Left renal pelvis (tissue), 4 donors: Measurements from ENCODE around the gene HELT. TPM values are rescaled to one million over a fixed set of nuclear protein-coding genes. Genes with fewer than 3 reads are reported as not detected.

ENCODE experiments used
- DNase-seq, 4 donors: peaks; one replicate each; pipeline ENCODE4 v3.0.0-alpha.2; 2013; ENCODE audit warnings: low read depth in 4 of 4, low spot score in 3 of 4
- polyA plus RNA-seq, 4 donors: library from polyadenylated mRNA; unstranded; fragments of 120-200 nt; gene quantifications; one replicate each; pipeline ENCODE4 v1.2.1, GENCODE V29; 2013; ENCODE audit not compliant: insufficient read length in 4 of 4

Gene HELT
- polyA plus RNA-seq, 4 donors = not detected

DNA sequence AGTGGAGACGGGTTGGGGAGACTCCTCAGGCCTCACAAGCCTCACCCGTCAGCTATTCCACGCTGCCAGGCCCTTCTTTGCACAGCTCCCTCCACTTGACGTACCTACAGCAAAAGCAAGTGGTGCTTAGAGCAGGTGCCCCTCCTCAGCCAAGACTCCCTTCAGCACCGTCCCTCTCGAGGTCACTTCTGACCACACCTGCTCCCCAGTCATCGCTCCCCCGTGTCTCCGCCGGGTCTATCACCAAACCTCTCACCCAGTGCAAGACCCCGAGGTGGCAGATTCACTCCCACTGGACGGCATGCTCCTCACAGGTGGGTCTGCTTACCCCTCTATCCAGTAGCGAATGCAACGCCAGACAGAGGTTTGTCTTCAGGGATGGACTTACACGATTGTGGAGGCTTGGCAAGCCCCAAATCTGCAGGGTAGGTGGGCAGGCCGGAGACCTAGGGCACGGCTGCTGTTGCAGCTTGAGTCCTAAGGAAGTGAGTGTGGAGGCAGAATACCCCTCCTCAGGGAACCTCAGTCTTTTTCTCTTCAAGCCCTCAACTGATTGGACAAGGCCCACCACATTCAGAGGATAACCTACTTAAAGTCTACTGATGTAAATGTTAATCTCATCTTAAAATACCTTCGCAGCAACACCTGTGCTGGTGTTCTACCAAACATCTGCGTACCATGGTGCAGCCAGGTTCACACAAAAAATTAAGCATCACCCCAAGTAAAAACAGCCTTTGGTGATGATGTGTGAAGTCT lies 14.5 kb upstream of the HELT start:
- no peak for DNase-seq

DNA sequence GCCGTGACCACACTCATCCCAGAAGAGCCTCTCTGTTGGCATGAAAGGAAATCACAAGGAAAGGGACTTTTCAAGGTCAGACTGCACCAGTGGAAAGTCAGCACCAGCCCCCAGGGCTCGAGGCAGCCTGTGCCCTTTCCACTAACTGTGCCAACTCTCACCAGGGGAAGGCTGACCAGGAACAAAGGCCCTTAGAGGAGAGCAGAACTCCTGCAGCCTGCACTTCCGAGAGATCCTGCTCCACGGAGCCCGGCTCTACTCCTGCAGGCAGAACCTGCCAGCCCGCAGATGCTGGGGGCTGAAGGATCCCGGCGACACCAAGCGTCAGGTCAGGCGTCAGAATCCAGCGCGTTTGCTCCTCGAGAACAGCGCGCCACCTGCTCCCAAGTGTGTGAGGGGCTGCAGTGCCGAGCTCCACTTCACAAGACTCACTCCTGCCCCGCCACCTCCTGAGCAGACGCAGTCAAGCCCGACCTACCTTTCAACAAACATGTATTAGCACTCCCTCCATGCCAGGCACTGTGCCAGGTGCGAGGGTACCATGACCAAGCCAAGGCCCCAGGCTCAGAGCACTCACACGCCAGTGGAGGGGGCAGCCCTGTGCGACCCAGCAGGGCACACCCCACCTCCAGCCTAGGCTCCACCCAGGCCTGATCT lies 13.6 kb upstream of the HELT start:
- DNase-seq = peak in 3 of 4 donors; percentile 49 to 65 (median 60)

DNA sequence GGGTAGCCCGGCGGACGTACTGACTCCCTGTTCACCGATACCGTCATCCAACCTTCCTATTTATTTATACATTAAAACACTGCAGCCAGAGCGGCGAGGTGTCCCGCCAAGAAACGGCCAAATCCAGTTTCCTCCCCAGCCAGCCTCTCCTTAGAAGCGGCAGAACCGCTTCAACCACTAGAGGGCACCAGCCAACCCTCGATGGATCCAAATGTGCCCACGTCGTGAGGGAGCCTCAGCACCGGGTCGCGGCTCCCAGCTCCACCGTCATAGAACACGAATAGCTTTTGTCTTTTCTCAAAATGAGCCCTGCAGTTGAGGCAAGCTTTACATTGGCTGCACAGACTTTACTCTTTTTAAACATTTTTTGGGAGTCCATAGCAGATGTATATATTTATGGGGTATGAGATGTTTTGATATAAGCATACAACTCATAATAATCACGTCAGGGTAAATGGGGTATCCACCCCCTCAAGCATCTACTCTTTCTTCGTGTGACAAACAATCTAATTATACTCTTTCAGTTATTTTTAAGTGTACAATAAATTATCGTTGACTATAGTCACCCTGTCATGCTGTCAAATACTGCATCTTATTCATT lies 13.0 kb upstream of the HELT start:
- DNase-seq = peak; percentile 59 to 80 (median 68)

DNA sequence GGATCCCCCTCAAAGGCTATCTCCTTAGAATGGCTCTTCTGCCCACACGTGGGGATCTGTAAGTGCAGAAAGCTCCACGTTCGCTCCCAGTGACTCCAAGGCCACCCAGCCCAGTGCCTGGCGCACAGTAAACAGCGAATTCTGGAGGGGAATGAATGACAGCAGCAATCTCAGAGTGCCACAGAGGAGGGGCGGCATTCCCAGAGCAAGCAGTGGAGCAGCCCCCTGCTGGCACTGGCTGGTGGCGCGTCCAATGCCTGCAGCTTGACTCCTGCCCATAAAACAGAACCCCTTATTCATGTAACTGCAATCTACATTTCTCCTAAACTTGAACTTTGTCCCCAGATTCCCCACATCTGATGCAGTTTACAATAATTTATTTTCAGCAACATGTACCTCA lies 6.9 kb upstream of the HELT start:
- no peak for DNase-seq

DNA sequence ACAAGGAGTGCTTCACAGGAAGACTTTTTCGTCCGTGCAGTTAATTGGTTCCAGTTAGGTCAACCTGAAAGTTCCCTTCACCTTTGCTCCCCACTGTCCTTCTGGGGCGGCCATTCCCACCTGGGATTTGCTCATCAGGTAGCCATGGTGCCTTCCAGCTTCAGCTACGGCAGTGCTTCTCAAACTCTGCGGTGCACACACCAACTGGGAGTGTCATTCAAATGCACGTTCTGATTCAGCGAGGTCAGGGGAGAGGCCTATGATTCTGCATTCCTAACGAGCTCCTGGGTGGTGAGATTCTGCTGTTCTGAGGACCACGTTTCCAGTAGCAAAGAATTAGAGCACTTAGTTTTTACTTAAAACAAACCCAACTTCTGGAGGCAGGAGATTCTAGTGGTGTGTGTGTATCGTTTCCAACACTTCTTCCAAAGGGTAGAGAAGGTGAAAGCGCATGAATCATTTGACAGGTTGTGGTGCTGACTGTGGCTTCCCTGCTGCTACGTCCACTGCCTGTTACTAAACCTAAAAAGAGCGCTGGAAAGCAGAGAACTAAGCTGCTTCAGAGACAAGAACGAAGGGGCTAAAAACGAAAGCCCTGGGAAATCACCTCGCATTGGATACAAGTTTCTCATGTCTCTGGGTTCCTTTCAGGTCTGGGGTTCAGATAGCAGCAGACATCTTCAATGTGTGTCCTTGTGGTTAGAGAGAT lies 4.7 kb upstream of the HELT start:
- no peak for DNase-seq

DNA sequence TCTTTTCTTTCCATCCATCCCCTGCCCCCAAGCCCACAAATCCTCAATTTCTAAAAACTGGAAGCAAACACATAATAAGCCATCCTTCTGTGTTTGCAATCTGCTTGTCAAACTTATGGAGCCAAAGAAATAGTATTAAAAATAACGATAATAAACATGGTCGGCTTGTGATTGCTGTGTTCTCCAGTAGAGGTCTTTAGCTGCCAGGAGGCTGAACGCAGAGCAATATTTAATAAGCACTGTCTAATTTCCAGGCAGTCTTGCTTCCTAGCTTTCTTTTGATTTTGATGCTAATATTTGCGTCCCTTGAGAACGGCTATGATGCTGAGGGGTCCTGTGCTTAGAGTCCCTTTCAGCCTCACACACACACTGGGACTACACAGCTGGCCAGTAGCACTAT lies 3.2 kb upstream of the HELT start:
- no peak for DNase-seq

DNA sequence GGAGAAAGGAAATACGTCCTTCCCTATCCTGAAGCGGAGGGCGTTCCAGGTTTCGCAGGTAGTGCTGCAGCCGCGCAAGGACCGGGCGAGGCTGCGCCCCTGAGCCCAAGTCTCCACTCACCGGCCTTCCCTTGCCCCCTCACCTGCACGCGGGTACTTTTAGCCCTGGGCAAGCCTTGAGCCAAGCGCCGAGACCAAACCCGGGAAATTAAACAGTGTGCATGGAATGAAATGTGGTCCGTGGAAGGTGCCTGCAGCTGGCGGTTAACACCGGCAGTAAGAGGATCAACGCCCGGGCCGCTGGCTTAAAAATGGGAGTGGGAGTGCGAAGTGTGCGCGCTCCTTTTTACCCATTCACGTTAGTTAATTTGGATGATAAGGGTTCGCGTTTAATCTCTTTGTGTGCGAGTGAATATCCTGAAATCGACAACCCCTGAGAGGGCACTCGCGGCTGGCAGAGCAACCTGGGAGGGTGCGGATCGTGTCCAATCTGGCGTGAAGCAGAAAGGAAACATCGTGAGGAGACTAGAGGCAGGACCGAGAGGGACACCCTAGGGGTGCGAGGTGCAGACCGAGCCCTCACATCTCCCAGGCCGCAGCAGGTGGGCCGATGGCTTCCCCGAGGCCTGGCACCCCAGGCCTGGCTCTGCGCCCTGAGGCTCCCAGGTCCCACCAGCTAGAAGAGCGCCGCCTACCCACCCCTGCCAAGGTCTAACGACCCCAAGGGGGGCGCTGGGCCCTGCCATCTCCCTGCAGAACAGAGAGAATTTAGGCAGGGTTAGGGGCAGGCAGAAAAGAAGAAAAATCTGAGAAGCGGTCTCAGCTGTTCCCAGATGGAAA lies 2.0 kb upstream of the HELT start:
- no peak for DNase-seq

DNA sequence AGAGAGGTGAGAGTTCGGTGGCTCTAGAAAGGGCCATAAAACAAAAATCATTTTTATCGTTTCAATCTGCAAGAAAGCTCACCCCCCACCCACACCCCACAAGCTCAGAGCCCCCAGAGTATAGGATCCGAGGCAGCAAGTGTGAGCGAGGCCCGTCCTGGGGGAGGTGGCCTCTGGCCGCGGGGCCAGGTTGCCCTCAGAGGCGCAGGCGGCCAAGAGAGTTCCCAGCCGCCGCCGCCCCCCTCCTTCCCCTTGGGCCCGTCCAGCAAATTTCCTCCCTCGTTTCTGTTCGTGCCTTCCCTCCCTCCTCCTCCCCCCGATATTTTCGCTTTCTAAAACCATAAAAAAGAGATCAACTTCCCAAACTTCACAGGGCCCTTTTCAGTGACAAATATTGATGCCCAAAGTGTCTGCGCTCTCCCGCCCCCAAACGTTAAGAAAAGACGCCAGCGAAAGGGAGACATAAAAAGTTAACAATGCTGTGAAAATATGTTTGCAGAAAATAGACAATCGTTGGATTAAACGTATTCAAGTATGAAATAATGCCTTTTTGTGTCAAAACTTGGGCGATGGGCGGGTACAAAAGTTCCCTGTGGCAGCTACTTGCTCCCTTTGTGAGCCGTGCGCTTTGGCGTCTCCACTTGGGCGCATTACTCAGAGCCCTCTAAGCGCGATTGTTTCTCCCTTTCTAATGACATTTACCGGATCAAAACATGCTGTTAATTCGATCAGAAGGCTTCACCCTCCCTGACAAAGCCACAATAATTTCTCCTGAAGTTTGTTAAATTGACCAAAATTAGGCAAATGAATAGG lies 1.1 kb upstream of the HELT start:
- no peak for DNase-seq

DNA sequence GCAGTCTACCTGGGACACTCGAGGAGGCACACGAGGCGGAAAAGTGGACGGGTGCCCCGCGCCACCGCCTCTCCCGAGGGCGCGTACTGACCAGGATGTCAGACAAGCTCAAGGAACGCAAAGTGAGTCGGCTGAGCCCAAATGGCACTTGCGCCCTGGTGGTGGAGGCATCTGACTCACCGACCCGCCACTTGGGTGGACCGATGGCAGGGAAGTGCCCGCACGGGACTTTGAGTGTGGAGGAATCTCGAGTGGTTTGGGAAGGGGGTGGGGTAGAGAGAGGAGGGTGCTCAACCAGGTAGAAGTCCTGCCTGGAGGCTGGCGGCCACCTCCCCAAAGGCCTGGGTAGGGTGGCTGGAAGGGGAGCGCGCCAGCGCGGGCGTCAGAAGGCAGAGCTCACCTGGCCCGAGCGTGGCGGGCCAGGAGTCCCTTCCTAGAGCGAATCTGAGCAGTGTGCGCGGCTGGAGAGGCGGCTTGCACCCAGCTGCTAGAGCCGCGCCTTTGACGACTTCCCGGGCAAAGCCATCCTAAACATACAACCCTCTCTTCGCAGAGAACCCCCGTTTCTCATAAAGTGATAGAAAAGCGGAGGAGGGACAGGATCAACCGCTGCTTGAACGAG lies 655 bp downstream of the HELT start:
- DNase-seq = no peak

DNA sequence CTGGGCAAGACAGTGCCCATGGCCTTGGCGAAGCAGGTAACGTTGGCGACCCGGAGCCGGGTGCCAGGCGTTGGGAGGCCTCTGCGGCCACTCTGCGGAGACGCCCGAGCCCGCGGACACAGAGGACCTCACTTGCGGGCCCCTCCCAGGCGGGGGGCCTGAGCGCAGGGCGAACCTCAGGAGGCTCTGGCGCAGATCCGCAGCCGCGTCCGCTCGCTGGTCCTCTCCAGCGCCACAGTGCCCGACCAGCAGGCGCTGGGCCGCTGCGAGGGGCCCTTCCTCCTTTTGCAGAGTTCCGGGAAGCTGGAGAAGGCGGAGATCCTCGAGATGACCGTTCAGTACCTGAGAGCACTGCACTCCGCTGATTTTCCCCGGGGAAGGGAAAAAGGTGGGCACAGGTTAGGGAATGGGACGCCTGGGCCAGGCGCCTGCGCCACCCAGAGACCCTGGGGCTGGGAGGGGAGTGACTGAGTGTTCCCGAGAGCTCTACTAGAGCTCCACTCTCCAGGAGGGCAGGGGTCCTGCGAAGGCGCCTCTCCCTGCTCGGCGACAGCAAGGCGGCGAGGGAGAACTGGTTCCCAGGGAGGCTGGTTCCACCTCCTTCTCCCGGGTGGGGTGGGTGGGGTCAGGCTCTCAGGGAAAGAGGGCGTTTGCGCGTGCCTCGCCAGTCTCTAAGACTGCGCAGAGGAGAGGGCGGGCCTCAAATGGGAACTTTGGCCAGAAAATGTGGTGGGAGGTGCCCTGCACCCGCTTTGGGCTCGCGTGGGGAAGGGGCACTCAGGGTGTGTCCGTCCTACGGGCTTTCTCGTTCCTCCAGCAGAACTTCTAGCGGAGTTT lies 1.4 kb downstream of the HELT start:
- DNase-seq = no peak

DNA sequence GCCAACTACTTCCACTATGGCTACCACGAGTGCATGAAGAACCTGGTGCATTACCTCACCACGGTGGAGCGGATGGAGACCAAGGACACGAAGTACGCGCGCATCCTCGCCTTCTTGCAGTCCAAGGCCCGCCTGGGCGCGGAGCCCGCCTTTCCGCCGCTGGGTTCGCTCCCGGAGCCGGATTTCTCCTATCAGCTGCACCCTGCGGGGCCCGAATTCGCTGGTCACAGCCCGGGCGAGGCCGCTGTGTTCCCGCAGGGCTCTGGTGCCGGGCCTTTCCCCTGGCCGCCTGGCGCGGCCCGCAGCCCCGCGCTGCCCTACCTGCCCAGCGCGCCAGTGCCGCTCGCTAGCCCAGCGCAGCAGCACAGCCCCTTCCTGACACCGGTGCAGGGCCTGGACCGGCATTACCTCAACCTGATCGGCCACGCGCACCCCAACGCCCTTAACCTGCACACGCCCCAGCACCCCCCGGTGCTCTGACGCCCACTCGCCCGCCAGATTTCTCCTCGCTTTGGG lies 2.1 kb downstream of the HELT start:
- DNase-seq = no peak

DNA sequence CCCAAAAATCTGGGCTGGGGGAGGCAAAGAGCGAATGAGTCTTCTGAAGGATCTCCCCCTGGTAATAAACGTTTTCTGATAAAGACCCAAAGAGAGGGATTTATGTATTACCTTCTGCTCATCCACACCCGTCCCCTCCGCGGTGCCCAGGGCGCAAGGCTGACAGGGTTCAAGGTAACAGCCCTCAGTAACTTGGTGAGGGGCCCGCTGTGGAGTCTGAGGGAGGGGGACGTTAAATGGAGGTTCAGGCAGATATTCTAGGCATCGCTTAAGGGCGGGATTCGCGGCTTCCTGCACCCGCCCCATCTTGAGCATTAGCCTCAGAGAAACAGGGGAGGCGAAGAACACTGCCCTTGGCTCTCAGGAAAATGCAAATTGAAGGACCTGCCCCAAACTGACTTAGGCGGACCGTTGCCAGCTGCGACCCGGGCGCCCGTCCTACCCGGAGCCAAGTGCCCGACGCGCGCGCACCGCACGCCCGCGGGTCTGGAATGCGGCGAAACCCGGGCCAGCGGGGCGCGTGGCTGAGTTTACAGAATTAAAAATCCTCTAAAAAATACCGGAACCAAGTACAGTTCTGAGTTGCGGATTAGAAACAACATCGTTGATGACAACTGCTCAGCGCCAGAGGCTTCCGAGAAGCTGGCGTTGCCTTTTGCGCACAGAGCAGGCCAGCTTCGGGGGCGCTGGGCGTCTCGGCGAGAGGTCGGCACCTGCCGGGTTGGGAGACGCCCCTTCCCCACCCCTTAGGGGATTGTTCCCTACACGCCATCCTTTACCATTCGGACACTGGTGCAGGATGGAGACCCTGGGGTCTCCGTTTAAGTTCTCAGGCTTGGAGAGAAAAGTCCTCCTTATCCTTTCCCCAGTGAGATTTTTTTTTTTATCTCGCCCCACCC lies 2.8 kb downstream of the HELT start:
- DNase-seq = no peak

DNA sequence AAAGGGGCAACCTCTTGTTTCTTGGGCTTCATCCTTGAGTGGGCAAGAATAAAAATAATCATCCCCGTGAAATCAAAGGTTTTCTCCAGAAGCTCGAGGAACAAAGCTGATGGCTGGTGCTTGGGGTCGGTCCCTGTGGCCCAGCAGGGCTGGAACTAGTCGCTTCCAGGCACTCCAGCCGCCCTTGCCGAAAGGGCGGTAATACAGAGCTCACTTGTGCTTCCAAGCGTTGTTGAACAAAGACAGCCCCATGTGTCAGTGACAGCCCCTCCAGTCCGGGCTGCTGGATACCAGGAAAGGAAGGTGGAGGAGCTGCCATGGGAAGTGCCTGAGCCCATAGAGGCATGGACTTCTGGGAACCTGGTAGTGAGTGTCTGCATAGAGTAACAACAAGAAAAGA lies 5.2 kb downstream of the HELT start:
- DNase-seq = no peak

DNA sequence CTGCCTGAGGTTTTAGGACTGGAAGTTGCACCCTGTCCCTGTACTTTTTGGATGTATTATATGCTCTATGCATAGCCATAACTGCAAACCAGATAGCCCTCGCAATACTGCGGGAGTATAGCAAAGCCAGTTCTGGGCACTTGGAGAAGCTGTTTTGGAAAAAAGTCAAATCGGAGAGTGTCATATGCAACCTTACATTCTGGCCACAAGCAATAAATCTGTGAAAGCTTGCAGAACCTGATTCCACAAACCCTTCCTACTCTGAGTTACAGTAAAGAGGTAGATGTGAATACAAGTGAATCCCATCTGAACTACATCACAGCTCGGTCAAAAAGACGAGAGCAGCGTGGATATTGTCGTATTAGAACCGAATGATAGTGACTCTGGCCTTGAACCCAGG lies 10.3 kb downstream of the HELT start:
- no peak for DNase-seq

DNA sequence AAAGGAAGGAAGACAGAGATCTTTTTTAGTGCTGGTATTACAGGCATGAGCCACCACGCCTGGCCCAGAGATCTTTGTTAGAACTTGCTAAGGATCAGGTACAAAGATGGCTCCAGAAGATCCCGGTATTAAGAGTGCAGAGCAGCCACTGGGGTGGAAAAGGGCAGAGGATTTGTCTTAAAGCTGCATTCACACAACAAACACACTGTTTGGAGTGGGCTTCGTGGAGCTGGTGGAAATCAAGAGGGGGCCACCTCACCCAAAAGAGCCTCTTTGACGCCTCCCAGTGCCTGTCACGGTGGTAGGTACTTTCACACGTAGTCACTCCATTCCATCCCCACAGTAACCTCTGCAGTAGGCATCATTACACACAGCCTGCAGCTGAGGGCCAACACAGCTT lies 13.3 kb downstream of the HELT start:
- no peak for DNase-seq

DNA sequence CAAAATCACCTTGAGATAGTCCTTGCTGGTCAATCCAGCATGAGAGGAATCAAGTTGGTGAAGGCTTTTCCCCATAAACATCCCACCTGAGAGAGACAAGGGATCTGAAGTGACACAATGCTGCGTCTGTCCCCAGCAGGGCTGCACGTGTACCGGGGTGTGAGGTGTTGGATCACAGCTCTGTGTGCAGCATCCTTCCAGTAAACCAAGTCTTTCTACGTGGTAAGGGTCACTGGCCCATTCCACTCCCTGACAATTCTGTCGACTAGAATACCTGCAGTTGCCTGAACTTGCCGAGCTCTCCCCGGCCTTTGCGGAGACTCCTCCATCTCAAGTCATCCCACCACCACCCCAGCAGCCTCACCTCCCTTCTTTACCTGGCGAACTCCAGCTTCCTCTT lies 14.8 kb downstream of the HELT start:
- no peak for DNase-seq

DNA sequence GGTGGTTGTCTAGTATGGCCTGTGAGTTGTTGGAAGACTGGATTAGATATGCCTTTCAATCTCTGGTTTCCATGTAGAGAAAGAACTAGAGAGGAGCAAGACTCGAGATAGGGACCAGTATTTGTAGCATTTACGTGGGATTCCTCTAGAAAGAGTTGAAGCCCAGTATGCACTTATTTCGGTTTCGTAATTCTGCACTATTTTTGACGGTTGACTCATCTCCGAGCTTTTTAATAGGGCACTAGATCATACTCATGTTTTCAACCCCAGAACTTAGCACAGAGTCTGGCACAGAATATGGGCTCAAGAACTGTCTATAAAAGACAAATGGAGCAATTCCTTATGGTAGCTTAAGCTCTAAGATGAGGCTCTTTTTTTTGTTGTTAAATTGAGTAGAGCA lies 15.7 kb downstream of the HELT start:
- DNase-seq = no peak
